GM23338 (cell line): Measurements from ENCODE around the gene COA8. TPM values are rescaled to one million over a fixed set of nuclear protein-coding genes. Genes with fewer than 3 reads are reported as not detected.

ENCODE experiments used
- ATAC-seq: fragments of 200-7000 bp; cut with Tn5 transposase; 3 replicates; pipeline ENCODE4 v1.9.1; 2020
- DNase-seq: peaks from one replicate; pipeline ENCODE4 v3.0.0-alpha.2; 2015; ENCODE audit warnings: low spot score
- H2AFZ ChIP-seq: fragments of 200-600 bp; sonication (generic); 2 replicates; pipeline ENCODE4 v1.8.0; 2016; ENCODE audit warnings: antibody characterized with exemption, mild to moderate bottlenecking, moderate library complexity
- H3F3A ChIP-seq: fragments of 200-600 bp; sonication (generic); replicated peaks from 2 replicates; pipeline ENCODE4 v1.8.0; 2017; ENCODE audit warnings: antibody characterized with exemption, mixed run types, low read depth
- H3K27ac ChIP-seq: fragments of 200-600 bp; sonication (generic); 2 replicates; pipeline ENCODE4 v1.6.1; 2016; ENCODE audit warnings: low read depth
- H3K27me3 ChIP-seq: fragments of 200-600 bp; sonication (generic); 2 replicates; pipeline ENCODE4 v1.8.0; 2016; ENCODE audit warnings: mild to moderate bottlenecking, mixed run types, moderate library complexity; ENCODE audit not compliant: insufficient read depth
- H3K36me3 ChIP-seq: fragments of 200-600 bp; sonication (generic); 2 replicates; pipeline ENCODE4 v1.8.0; 2016; ENCODE audit warnings: mild to moderate bottlenecking; ENCODE audit not compliant: insufficient read depth
- H3K4me1 ChIP-seq: fragments of 200-600 bp; sonication (generic); 2 replicates; pipeline ENCODE4 v1.8.0; 2016; ENCODE audit warnings: mild to moderate bottlenecking, moderate library complexity; ENCODE audit not compliant: insufficient read depth
- H3K4me2 ChIP-seq: fragments of 200-600 bp; sonication (generic); 2 replicates; pipeline ENCODE4 v1.7.1; 2017; ENCODE audit warnings: mixed run types
- H3K4me3 ChIP-seq: fragments of 200-600 bp; sonication (generic); 2 replicates; pipeline ENCODE4 v1.6.1; 2016; ENCODE audit warnings: mixed run types
- H3K79me2 ChIP-seq: fragments of 200-600 bp; sonication (generic); replicated peaks from 2 replicates; pipeline ENCODE4 v1.8.0; 2017; ENCODE audit warnings: mild to moderate bottlenecking; ENCODE audit not compliant: insufficient read depth
- H3K9me2 ChIP-seq: fragments of 200-600 bp; sonication (generic); 2 replicates; pipeline ENCODE4 v1.8.0; 2017; ENCODE audit not compliant: insufficient read depth
- H4K20me1 ChIP-seq: fragments of 200-600 bp; sonication (generic); replicated peaks from 2 replicates; pipeline ENCODE4 v1.8.0; 2017; ENCODE audit warnings: mild to moderate bottlenecking; ENCODE audit not compliant: insufficient read depth
- H3K27ac Mint-ChIP-seq: 2 replicates; pipeline ENCODE4 v1.8.0; 2020; ENCODE audit warnings: inconsistent platforms, mild to moderate bottlenecking, moderate library complexity, mixed read lengths
- H3K27me3 Mint-ChIP-seq: 3 replicates; pipeline ENCODE4 v1.8.0; 2022; ENCODE audit warnings: low read depth, mild to moderate bottlenecking, moderate library complexity, mixed read lengths, inconsistent platforms; ENCODE audit not compliant: insufficient read depth, poor library complexity
- H3K36me3 Mint-ChIP-seq: 3 replicates; pipeline ENCODE4 v1.8.0; 2021; ENCODE audit warnings: low read depth, mild to moderate bottlenecking, inconsistent platforms, moderate library complexity, mixed read lengths
- H3K4me1 Mint-ChIP-seq: 3 replicates; pipeline ENCODE4 v1.8.0; 2020; ENCODE audit warnings: mild to moderate bottlenecking, inconsistent platforms, mixed read lengths
- H3K4me3 Mint-ChIP-seq: 3 replicates; pipeline ENCODE4 v1.8.0; 2021; ENCODE audit warnings: moderate library complexity, mild to moderate bottlenecking, inconsistent platforms, mixed read lengths
- H3K9me3 Mint-ChIP-seq: 3 replicates; pipeline ENCODE4 v1.8.0; 2020; ENCODE audit warnings: moderate library complexity, mild to moderate bottlenecking, inconsistent platforms, mixed read lengths
- CREB1 ChIP-seq: fragments of 250-450 bp; sonication (Bioruptor Pico); IDR thresholded peaks from 2 replicates; pipeline ENCODE4 v1.5.0; 2020; ENCODE audit warnings: low read depth, mild to moderate bottlenecking, moderate library complexity
- CTCF ChIP-seq, 2 experiments: fragments of 200-600 bp in 1 of 2; sonication (generic) in 1 of 2; conservative IDR thresholded peaks; 2 replicates each; pipeline versions ENCODE4 v1.5.1 to v1.6.1; 2016 to 2017; ENCODE audit warnings: antibody characterized with exemption in 2 of 2, low read depth in 2 of 2, mild to moderate bottlenecking in 2 of 2, moderate library complexity in 1 of 2
- EZH2phosphoT487 ChIP-seq: fragments of 200-600 bp; sonication (generic); IDR thresholded peaks from one replicate; pipeline ENCODE4 v1.8.1; 2018; ENCODE audit warnings: antibody characterized with exemption; ENCODE audit not compliant: unreplicated experiment
- POLR2AphosphoS5 ChIP-seq: IDR thresholded peaks from 2 replicates; pipeline ENCODE4 v1.6.1; 2016; ENCODE audit warnings: antibody characterized with exemption, low read depth
- STAT1 ChIP-seq: IDR thresholded peaks from one replicate; pipeline ENCODE4 v1.6.1; 2016; ENCODE audit warnings: antibody characterized with exemption; ENCODE audit not compliant: unreplicated experiment
- ZNF462 ChIP-seq: fragments of 250-450 bp; sonication (Bioruptor Pico); IDR thresholded peaks from 2 replicates; pipeline ENCODE4 v1.5.0; 2020; ENCODE audit warnings: mild to moderate bottlenecking, moderate library complexity
- polyA plus RNA-seq: library from polyadenylated mRNA; unstranded; fragments of >200 nt; fragmentation: Nextera tagmentation; extraction: Ambion mirVana; gene quantifications from 2 replicates; pipeline ENCODE4 v1.2.1, GENCODE V29; 2016
- total RNA-seq: library from RNA; depleted of rRNA; stranded (reverse); fragments of >200 nt; shearing (Covaris generic); gene quantifications from 2 replicates; pipeline ENCODE4 v1.2.3, GENCODE V29; 2014

Gene COA8
- total and polyA plus RNA-seq, 2 experiments from 2014 or later: 61.3 to 130 TPM

GRCh38 chr14:103563844-103564505 lies 1.2 kb downstream of the COA8 start (continued):
- TF ChIP-seq ZNF462 (CRISPR knock-in tag) (no peak), EZH2phosphoT487 (no peak), CREB1 (CRISPR knock-in tag) (no peak)

GRCh38 chr14:103568952-103569351 lies 6.2 kb downstream of the COA8 start:
- no peak overlapping the region for H3K27ac Mint-ChIP-seq
- H3F3A ChIP-seq: peaks cover 5% of the 10 kb centered on the region
- no peaks in the 10 kb centered on the region; the same call in 1 of the 2 replicates for H3K36me3 ChIP-seq
- H3K27ac ChIP-seq: no peak overlapping the region
- TF ChIP-seq POLR2AphosphoS5 (no peak), EZH2phosphoT487 (no peak), STAT1 (no peak), CTCF (conservative IDR thresholded peaks at IDR 0.05; ENCODE audit: low read depth in 2 of 2) (no peak)
- H3K4me2 ChIP-seq: peak overlapping the region; percentile 8; the same call in 1 of the 2 replicates
- peaks cover 18% of the 10 kb centered on the region for H3K36me3 Mint-ChIP-seq
- H3K27me3 Mint-ChIP-seq: peaks cover 3% of the 10 kb centered on the region
- peaks cover 9% of the 10 kb centered on the region; the same call in 1 of the 2 replicates for H3K4me1 ChIP-seq
- H3K4me3 Mint-ChIP-seq: no peak overlapping the region
- no peaks in the 10 kb centered on the region for H3K9me2 ChIP-seq
- no peaks in the 10 kb centered on the region for H3K27me3 ChIP-seq
- ATAC-seq (peak; percentile 33; the same call in 1 of the 3 replicates), DNase-seq (no peak)
- H3K9me3 Mint-ChIP-seq: no peaks in the 10 kb centered on the region; the same call in 2 of the 3 replicates
- peaks cover 13% of the 10 kb centered on the region; the same call in 1 of the 2 replicates for H4K20me1 ChIP-seq
- no peak overlapping the region for H3K4me3 ChIP-seq
- peaks cover 17% of the 10 kb centered on the region; the same call in 2 of the 3 replicates for H3K4me1 Mint-ChIP-seq
- peaks cover 81% of the 10 kb centered on the region for H3K79me2 ChIP-seq
- H2AFZ ChIP-seq: no peak overlapping the region
